A549 (cell line): ENCODE measurements around the gene STK17A. TPM values are rescaled to one million over a fixed set of nuclear protein-coding genes. Genes with fewer than 3 reads are reported as not detected.
"Not testable (repeated sequence)": the region's sequence is repeated elsewhere in the genome, so short reads cannot be mapped to it uniquely, and the experiment has no call there.

Source experiments
- ATAC-seq, 2 experiments: fragments of 200-7000 bp in 1 of 2; fragments of >200 bp in 1 of 2; cut with Nextera tagmentation in 1 of 2; cut with Tn5 transposase in 1 of 2; 3 replicates each; pipeline versions ENCODE4 v1.8.0 to v1.9.1; 2018 to 2020; ENCODE audit warnings: mild to moderate bottlenecking in 1 of 2, moderate library complexity in 1 of 2
- CTCF ChIA-PET: fragments of 300-600 bp; sonication (Branson Sonifier 250); formaldehyde crosslinking; extraction: SDS; loops from one replicate; lab custom pipeline; 2021; ENCODE audit warnings: antibody characterized with exemption, inconsistent platforms; lab: Yijun Ruan, JAX
- POLR2A ChIA-PET: fragments of 350-600 bp; formaldehyde crosslinking; extraction: SDS; loops from one replicate; lab custom pipeline; 2021; ENCODE audit warnings: antibody characterized with exemption, inconsistent platforms; lab: Yijun Ruan, JAX
- DNase-seq, 2 experiments: peaks; one replicate each; pipeline versions ENCODE4 v3.0.0 to v3.0.0-alpha.2; 2011 to 2016; ENCODE audit warnings: low read depth in 1 of 2, low spot score in 1 of 2
- FAIRE-seq: peaks from 2 replicates; lab custom pipeline; 2011; peaks lifted over from hg19 to GRCh38; lab: Jason Lieb, UNC
- H3K27ac ChIP-seq, 2 experiments: fragments of >200 bp; sonication (Bioruptor Twin); formaldehyde crosslinking; 3 replicates each; pipeline ENCODE4 v1.5.1; 2016 to 2017
- H3K4me1 ChIP-seq: fragments of >200 bp; sonication (Bioruptor Twin); formaldehyde crosslinking; 3 replicates; pipeline ENCODE4 v1.6.1; 2016
- H3K4me2 ChIP-seq: fragments of >200 bp; sonication (Bioruptor Twin); formaldehyde crosslinking; 3 replicates; pipeline ENCODE4 v1.6.1; 2016
- H3K4me3 ChIP-seq: fragments of >200 bp; sonication (Bioruptor Twin); formaldehyde crosslinking; 3 replicates; pipeline ENCODE4 v1.5.1; 2016
- H3K9me3 ChIP-seq: fragments of >200 bp; sonication (Bioruptor Twin); formaldehyde crosslinking; 3 replicates; pipeline ENCODE4 v1.6.1; 2016
- CTCF ChIP-seq: fragments of >200 bp; sonication (Bioruptor Twin); formaldehyde crosslinking; IDR thresholded peaks from 3 replicates; pipeline ENCODE4 v1.5.1; 2016
- ESRRA ChIP-seq: fragments of 150-350 bp; IDR thresholded peaks from 2 replicates; pipeline ENCODE4 v1.6.1; 2014; ENCODE audit warnings: mild to moderate bottlenecking, low read length, borderline replicate concordance
- FOSB ChIP-seq: fragments of 250-450 bp; sonication (Bioruptor Pico); IDR thresholded peaks from 2 replicates; pipeline ENCODE4 v1.5.0; 2020; ENCODE audit warnings: mild to moderate bottlenecking, moderate library complexity
- FOSL2 ChIP-seq, 2 experiments: fragments of 450-650 bp in 1 of 2; fragments of >200 bp in 1 of 2; sonication (Bioruptor Twin) in 1 of 2; formaldehyde crosslinking; IDR thresholded peaks; 2 replicates each; pipeline versions ENCODE4 v1.5.0 to v1.6.1; 2016 to 2020; ENCODE audit warnings: mild to moderate bottlenecking in 1 of 2, moderate library complexity in 1 of 2
- GATA3 ChIP-seq: IDR thresholded peaks from 2 replicates; pipeline ENCODE4 v1.6.1; 2012; ENCODE audit warnings: borderline replicate concordance
- HOXB13 ChIP-seq: fragments of 250-450 bp; sonication (Bioruptor Pico); IDR thresholded peaks from 2 replicates; pipeline ENCODE4 v1.5.0; 2020; ENCODE audit warnings: low read depth, mild to moderate bottlenecking, moderate library complexity
- HOXB5 ChIP-seq: fragments of 250-450 bp; sonication (Bioruptor Pico); IDR thresholded peaks from 2 replicates; pipeline ENCODE4 v1.5.0; 2020; ENCODE audit warnings: mild to moderate bottlenecking, moderate library complexity
- JUNB ChIP-seq: fragments of >200 bp; sonication (Bioruptor Twin); formaldehyde crosslinking; IDR thresholded peaks from 2 replicates; pipeline ENCODE4 v1.6.1; 2016
- KDM1A ChIP-seq: fragments of 200-600 bp; sonication (generic); IDR thresholded peaks from 2 replicates; pipeline ENCODE4 v1.6.1; 2016; ENCODE audit warnings: low read depth, mild to moderate bottlenecking
- NFE2L2 ChIP-seq: fragments of 150-350 bp; conservative IDR thresholded peaks from 2 replicates; pipeline ENCODE4 v1.6.1; 2014; ENCODE audit warnings: low read length
- POLR2A ChIP-seq: IDR thresholded peaks from 2 replicates; pipeline ENCODE4 v1.6.1; 2012; ENCODE audit warnings: mild to moderate bottlenecking, low read length
- RAD21 ChIP-seq, 2 experiments: fragments of >200 bp in 1 of 2; sonication (Bioruptor Twin) in 1 of 2; formaldehyde crosslinking in 1 of 2; IDR thresholded peaks in 1 of 2; conservative IDR thresholded peaks in 1 of 2; 2 replicates in 1 of 2; 3 replicates in 1 of 2; pipeline ENCODE4 v1.6.1; 2012 to 2018; ENCODE audit warnings: inconsistent platforms in 1 of 2
- RCOR1 ChIP-seq: fragments of 150-350 bp; IDR thresholded peaks from 2 replicates; pipeline ENCODE4 v1.6.1; 2014; ENCODE audit warnings: antibody characterized with exemption, low read length, low read depth
- REST ChIP-seq: fragments of 200-600 bp; sonication (generic); IDR thresholded peaks from 2 replicates; pipeline ENCODE4 v1.6.1; 2016; ENCODE audit warnings: antibody characterized with exemption, mild to moderate bottlenecking, moderate library complexity
- RNF2 ChIP-seq: fragments of 200-600 bp; sonication (generic); IDR thresholded peaks from 2 replicates; pipeline ENCODE4 v1.6.1; 2016; ENCODE audit warnings: low read depth, mild to moderate bottlenecking, antibody characterized with exemption, moderate library complexity, borderline replicate concordance
- SMC3 ChIP-seq: fragments of >200 bp; sonication (Bioruptor Twin); formaldehyde crosslinking; IDR thresholded peaks from 3 replicates; pipeline ENCODE4 v1.6.1; 2018; ENCODE audit warnings: inconsistent platforms
- TP53 ChIP-seq: fragments of 250-450 bp; sonication (Bioruptor Pico); IDR thresholded peaks from 2 replicates; pipeline ENCODE4 v1.5.0; 2021; ENCODE audit warnings: mild to moderate bottlenecking, moderate library complexity
- ZC3H11A ChIP-seq: fragments of 450-650 bp; IDR thresholded peaks from 2 replicates; pipeline ENCODE4 v1.6.1; 2014; ENCODE audit warnings: antibody characterized with exemption, mild to moderate bottlenecking
- WGBS: methylation state at CpG from one replicate; pipeline ENCODE4 v1.1.6; 2017; ENCODE audit errors: missing lambda C conversion rate; 5-methylcytosine and 5-hydroxymethylcytosine counted together
- polyA plus RNA-seq, 4 experiments: library from polyadenylated mRNA; depleted of rRNA in 3 of 4; stranded (reverse); fragments of >200 nt; fragmentation: RNase III in 1 of 4; extraction: RNeasy Plus Mini Kit Qiagen cat#74134 plus additional on column Dnase treatment in 1 of 4; gene quantifications; 2 replicates in 3 of 4; 3 replicates in 1 of 4; pipeline ENCODE4 v1.2.3, GENCODE V29; 2011 to 2017
- TF ChIP-seq, protein P1 (sequence below): IDR thresholded peaks from 2 replicates; pipeline ENCODE4 v1.6.1; 2012

The STK17A gene
- polyA plus RNA-seq, 2 of the 4 experiments (the other 2 are of a cell fraction), result 27.3 to 47.5 TPM

GRCh38 chr7:43626695-43627094, 43.8 kb downstream of the STK17A start (continued):
- TF ChIP-seq SMC3 (no peak), RNF2 (no peak)
- TF ChIP-seq, all 56 proteins: peak for 0

DNA sequence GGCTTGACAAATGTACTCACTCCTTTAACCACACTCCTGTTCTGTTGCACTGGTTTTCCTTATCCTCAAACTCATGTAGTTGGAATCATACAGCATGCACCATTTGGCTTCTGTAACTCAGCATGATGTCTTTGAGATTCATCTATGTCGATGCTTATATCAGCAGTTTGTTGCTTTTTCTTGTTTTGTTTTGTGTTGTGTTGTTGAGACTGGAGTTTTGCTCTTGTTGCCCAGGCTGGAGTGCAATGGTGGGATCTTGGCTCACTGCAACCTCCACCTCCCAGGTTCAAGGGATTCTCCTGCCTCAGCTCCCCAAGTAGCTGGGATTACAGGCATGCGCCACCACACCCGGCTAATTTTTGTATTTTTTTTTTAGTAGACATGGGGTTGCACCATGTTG, 44.9 kb downstream of the STK17A start:
- not testable (repeated sequence) for DNase-seq, H3K4me3 ChIP-seq, FAIRE-seq, ATAC-seq, H3K4me1 ChIP-seq, H3K9me3 ChIP-seq, H3K27ac ChIP-seq, H3K4me2 ChIP-seq
- ChIA-PET POLR2A (interaction anchor here (2.1 kb wide), 1 partner anchor 45 kb away, joined by 6 read pairs; the partner anchor contains the start of gene STK17A), CTCF (interaction anchor here (0.7 to 6.3 kb wide), 4 partner anchors 12 to 210 kb away, joined by 3 to 26 read pairs (median 13); partner anchors contain the start of gene STK17A)
- 97% methylated on average over 3 of the region's 3 CpGs for WGBS

- ATAC-seq, result no peak
- ChIA-PET CTCF (interaction anchor here (0.6 to 6.3 kb wide), 4 partner anchors 8 to 93 kb away, joined by 3 to 26 read pairs (median 13); partner anchors contain the start of gene STK17A), POLR2A (no interaction called here)
- WGBS, result 96% methylated on average over 2 of the region's 2 CpGs
- no peak overlapping the region for H3K4me2 ChIP-seq
- H3K4me3 ChIP-seq, result no peak overlapping the region
- no peak for DNase-seq
- TF ChIP-seq FOSB (CRISPR knock-in tag), result no peak
- no peak for TF ChIP-seq FOSL2 (IDR thresholded peaks at IDR 0.05)
- TF ChIP-seq FOSL2 (CRISPR knock-in tag; IDR thresholded peaks at IDR 0.05), result no peak
- no peak for TF ChIP-seq JUNB
- TF ChIP-seq TP53 (CRISPR knock-in tag), result no peak
- TF ChIP-seq SMC3, result no peak
- TF ChIP-seq HOXB5 (CRISPR knock-in tag), result no peak
- TF ChIP-seq ESRRA, result no peak
- TF ChIP-seq ZC3H11A, result no peak
- TF ChIP-seq POLR2A, result no peak
- TF ChIP-seq REST, result no peak
- no peak for TF ChIP-seq KDM1A
- TF ChIP-seq RCOR1, result no peak
- TF ChIP-seq, protein P1, sequence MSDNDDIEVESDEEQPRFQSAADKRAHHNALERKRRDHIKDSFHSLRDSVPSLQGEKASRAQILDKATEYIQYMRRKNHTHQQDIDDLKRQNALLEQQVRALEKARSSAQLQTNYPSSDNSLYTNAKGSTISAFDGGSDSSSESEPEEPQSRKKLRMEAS, result no peak
- no peak for TF ChIP-seq NFE2L2
- TF ChIP-seq CTCF, result no peak
- no peak for TF ChIP-seq GATA3
- TF ChIP-seq HOXB13, result no peak
- no peak for TF ChIP-seq RNF2
- no peak for TF ChIP-seq RAD21 (conservative IDR thresholded peaks at IDR 0.05 in 1 of 2, IDR thresholded peaks at IDR 0.05 in 1 of 2)
- no peak overlapping the region for H3K27ac ChIP-seq
- no peak for FAIRE-seq
- H3K9me3 ChIP-seq, result no peaks in the 10 kb centered on the region
- peaks cover 4% of the 10 kb centered on the region; the same call in 2 of the 3 replicates for H3K4me1 ChIP-seq
These were observed 45.5 kb downstream of the STK17A start for GRCh38 chr7:43628431-43628830.
